Stimulated activated CD4-positive, alpha-beta T cell treated with anti-CD3 and anti-CD28 coated beads, Interleukin-4, amount 100 ng/mL, for 48 hours (primary cell): ENCODE results near the gene ACACA.
"Not testable (repeated sequence)": the region's sequence is repeated elsewhere in the genome, so short reads cannot be mapped to it uniquely, and the experiment has no call there.

Experiments used
- DNase-seq, 2 donors: peaks; one replicate each; pipeline ENCODE4 v3.0.0-alpha.2; 2020; ENCODE audit warnings: low read depth in 2 of 2

ACACA gene

DNA sequence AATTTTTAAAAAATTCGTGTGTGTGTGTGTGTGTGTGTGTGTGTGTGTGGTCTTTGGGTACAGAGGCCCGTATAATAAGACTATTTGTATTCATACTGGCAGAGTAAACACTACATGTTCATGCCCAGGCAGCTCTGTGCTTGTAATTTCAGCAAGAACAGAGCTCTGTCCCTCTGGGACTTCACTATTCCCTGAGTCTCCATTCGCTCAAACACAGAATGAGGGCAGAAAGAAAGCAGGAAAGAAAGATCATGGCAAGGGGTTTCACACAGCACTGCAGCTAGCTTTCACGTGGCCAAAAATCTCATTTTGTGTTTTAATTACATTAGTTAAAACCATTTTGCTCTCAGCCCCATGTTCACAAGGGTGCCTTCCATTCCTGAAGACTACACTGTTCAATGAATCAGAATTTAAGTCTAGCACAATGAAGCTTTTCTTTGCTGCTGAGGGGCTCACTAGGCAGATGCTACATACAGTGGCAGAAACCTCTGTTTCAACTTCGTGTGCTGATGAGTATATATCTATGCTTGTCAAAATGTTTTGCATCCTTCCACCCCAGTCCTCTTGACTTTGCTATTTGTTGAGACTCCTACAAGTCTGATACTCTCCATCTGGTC, 229.3 kb downstream of the ACACA start:
- no peak for DNase-seq

GRCh38 chr17:37176723-37177122, 229.9 kb downstream of the ACACA start:
- DNase-seq: no peak

GRCh38 chr17:37174205-37174604, 232.4 kb downstream of the ACACA start:
- no peak for DNase-seq

- no peak for DNase-seq
These were observed 235.7 kb downstream of the ACACA start for GRCh38 chr17:37170881-37171425.

DNA sequence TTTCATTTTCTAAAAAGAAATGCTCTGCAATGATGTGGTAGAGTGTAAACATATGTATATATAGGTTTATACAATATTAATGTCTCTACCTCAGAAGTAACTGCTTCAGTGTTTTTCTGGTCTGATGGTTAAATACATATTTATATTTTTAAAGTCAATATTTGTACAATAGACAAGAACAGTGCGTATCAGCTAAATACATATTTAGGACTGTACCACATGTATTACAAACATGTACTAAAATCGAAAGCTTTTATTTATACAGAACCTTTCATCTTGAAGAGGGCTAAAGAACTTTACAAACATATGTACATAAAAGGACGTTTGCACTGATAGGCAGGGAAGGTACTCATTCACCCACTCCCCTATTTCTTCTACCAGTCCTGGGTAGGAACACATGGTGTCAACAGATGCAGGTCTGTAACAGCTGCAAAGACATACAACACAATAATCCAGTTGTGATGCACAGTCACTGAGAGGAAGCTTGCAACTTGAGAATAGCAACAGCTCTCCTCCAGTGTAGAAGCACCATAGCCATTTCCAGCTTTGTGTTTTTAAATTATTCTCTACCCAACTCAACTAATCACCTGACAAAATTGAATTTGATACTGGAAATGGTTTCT, 237.8 kb downstream of the ACACA start:
- DNase-seq: no peak

GRCh38 chr17:37167756-37168155, 238.9 kb downstream of the ACACA start:
- no peak for DNase-seq

DNA sequence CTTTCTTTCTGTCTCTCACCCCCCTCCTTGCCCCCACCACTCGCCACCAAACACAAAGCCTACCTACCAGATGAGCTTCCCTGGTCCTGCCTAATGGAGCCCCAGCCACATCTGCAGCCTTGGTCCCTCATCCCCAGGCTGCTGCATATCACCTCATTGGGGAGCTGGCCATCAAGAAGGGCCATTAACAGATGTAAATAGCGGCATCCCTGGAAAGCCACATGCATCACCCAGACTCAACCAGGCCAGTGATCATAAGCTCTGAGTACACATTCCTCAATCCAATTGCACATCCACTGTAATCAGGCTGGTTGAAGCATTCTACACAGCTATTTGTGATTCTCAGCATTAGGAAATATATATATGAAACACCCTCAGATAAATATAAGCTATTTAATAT, 242.6 kb downstream of the ACACA start:
- DNase-seq: no peak

GRCh38 chr17:37162800-37163199, 243.8 kb downstream of the ACACA start:
- DNase-seq: no peak

DNA sequence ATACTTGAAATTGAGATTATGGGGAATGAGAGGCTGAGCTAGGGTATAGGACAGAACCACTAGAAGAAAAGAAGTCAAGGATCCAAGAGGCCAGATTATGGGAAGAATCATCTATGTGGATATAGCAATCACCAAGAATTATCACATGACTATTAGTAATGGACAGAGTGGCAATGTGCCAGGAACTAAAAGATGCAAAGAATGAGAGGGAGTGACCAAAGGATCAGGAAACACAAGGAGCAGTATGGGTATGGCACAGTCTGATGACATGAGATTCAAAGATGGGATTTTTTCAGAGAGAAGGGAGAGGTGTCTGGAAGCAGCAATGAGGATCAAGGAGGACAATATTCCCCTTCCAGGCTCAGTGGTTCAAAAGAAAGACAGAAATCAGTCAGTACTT, 245.7 kb downstream of the ACACA start:
- DNase-seq: no peak

- DNase-seq: no peak
These were observed 248.3 kb downstream of the ACACA start for GRCh38 chr17:37158290-37158689.

GRCh38 chr17:37148156-37148555, 258.5 kb downstream of the ACACA start:
- DNase-seq: no peak

DNA sequence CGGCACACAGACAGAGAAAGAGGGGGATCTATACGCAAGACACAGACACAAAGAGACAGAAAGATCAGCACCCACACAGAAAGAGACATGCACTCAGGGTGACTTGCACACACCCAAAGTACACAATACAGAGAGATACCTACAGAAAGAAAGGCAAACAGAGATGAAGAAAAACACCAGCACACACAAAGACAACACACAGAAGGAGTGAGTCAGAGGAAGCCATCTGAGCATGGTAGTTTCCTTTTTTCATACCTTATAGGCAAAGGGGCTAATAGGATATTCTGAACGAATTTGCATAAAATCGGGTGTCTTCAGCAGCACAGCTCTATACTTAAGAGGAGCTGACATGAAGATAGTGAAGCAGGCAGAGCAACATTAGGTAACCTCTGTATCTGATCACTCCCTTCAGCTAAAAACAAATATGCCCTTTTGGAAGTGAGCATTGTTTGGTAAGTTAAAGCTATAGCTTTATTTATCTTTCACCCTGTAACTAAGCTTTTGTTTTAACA, 259.3 kb downstream of the ACACA start:
- DNase-seq: no peak

GRCh38 chr17:37146086-37147064, 260.3 kb downstream of the ACACA start:
- no peak for DNase-seq

- DNase-seq: no peak
These were observed 262.4 kb downstream of the ACACA start for GRCh38 chr17:37144075-37144701.

- DNase-seq: not testable (repeated sequence)
These were observed 263.1 kb downstream of the ACACA start for GRCh38 chr17:37143558-37143957.

DNA sequence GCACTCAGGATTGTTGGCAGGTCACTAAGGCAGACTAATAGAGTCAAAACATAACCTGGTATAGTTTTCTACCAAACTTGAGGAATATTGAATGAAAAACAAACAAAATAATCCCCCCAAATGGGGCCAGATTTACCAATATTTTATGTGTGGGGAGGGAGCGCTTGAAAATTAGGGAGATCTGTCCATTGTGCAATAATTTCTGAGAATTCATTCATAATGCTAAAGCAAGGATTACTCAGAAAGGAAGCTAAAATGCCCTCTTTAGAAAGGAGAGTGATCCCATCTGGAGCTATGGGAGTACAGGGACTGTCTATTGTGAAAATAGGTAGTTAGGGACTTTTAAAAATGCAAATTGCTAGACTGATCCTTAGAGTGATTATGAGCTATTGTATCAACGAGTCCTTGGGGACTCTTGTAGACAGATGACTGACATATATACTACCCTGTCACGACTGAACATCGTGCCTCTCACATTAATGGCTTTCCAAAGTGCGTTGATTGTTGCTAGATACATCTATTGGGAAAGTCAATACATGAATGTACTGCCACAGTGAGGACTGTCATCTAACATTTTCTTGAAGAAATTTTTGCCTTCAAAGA, 264.2 kb downstream of the ACACA start:
- DNase-seq: no peak

DNA sequence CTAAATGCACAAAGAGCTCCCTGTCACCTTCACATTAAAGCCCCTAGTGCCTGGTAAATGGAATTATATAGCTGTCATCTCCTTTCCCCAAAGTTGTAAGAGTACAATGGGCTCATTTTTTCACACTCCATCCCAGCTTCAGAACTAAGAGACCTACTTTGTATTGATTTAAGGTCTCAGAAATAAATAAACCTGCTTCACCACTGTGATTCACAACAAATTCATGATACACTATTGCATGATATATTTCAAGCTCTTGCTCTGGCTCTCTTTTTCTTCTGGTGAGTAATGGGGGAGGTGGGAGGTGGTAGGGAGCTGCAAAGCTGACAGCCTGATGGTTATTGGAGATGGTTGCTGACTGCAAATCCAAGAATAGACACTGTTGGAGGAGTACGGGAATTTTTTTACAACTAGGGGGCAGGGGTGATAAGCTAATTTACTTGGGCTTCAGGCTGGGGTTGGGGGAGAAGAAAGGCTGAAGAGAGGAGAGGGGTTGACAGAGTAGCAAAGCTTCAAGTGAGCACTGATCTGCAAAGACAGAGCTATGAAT, 268.0 kb downstream of the ACACA start:
- DNase-seq: no peak

DNA sequence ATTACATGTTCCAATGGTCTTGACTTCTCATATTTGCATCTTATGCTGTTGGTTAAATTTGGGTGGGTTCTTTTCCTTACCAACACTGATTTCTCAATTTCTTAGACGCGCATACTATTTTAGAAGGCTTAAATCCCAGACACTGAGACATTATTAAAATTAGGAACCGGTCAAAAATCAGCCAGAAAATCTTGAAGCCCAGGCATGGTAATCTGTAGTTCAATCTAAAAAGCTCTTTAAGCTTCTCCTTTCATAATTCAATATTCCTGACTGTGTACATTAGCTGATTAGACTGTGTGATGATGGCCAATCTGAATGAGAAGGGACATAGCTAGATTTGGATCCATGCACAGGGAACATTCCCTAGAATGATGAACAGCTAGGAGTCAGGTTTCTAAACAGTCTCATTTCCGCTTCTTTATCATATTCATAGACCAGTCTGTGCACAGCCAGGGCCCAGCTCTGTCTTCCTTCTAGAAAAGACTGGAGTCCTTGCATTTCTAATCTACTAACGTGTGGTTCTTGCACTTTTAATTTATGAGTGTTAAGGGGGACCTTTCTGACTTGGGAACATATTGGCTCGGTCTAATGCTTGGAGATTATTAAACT, 268.6 kb downstream of the ACACA start:
- DNase-seq: no peak

DNA sequence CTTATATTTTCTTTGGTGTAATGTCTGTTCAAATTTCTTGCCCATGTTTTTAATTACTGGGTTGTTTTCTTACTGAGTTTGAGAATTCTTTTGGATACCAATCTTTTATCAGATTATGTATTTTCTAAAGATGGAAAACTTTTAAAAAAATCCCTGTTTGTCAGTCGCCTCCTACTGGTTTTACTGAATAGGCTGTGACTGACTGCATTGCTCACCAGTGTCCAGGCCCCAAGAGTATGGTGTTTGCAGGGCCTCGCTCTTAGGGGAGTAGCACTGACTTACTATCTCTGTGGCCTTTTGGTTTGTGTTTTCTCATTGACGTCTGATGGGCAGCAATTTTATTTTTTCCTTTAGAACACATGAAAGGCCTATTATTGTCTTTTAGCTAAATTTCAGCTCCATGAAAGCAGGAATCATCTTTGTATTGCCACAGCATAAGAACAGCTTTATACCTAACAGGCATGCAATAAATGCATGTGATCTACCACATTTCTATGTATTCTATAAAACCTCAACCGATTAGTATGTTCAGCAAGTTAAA, 269.5 kb downstream of the ACACA start:
- DNase-seq: no peak

DNA sequence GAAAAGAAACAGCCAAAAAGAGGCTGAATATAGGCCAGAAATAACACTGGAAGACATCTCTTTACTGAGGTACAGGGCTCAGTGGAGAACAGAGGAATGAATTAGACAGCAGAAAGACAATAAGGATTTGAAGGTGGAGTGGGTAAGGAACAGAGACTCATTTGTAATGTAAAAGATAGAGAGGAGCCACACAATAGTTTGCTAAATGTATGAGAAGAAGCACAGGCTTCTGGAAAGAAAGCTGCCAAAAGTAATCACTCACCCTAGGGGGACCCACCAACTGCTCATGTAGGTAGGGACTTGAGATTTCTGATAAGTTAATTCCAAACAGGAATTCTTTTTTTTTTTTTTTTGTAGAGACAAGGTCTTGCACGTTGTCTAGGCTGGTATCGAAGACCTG, 271.1 kb downstream of the ACACA start:
- no peak for DNase-seq
